RPMI8226 (cell line): Measurements from ENCODE around the gene SAMD8.
A peak's percentile ranks its signal among the peaks of the same experiment; 100 is the strongest.

ENCODE experiments used
- DNase-seq: peaks from one replicate; pipeline ENCODE4 v3.0.0-alpha.2; 2015

SAMD8 gene

GRCh38 chr10:75229971-75230370 lies 118.5 kb downstream of the SAMD8 start:
- no peak for DNase-seq

DNA sequence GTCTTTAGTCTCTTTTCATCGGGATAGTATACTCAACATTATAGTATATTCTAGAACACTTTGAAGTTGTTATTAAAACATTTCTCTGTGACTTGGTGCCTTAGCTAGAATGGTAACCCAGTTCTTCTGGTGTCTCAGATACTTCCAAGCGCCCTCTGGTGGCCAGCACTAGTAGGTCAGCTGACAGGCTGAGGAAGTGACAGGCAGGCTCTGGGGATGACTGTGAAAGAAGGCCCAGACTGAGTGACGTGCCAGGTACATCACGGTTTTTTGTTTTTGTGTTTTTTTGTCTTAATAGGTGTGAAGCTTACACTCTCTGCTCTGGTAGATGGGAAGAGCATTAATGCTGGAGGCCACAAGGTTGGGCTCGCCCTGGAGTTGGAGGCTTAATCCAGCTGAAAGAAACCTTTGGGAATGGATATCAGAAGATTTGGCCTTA lies 119.2 kb downstream of the SAMD8 start:
- DNase-seq: peak; percentile 85
